Stimulated activated naive CD4-positive, alpha-beta T cell treated with Interleukin-2 at 50 U/mL for 16 hours (primary cell): Measurements from ENCODE around the gene TMEM54.
"Not testable (repeated sequence)": the region's sequence is repeated elsewhere in the genome, so short reads cannot be mapped to it uniquely, and the experiment has no call there.

Experiments
- DNase-seq: peaks from one replicate; lab custom pipeline; 2025; lab: John Stamatoyannopoulos, UW

Gene TMEM54

DNA sequence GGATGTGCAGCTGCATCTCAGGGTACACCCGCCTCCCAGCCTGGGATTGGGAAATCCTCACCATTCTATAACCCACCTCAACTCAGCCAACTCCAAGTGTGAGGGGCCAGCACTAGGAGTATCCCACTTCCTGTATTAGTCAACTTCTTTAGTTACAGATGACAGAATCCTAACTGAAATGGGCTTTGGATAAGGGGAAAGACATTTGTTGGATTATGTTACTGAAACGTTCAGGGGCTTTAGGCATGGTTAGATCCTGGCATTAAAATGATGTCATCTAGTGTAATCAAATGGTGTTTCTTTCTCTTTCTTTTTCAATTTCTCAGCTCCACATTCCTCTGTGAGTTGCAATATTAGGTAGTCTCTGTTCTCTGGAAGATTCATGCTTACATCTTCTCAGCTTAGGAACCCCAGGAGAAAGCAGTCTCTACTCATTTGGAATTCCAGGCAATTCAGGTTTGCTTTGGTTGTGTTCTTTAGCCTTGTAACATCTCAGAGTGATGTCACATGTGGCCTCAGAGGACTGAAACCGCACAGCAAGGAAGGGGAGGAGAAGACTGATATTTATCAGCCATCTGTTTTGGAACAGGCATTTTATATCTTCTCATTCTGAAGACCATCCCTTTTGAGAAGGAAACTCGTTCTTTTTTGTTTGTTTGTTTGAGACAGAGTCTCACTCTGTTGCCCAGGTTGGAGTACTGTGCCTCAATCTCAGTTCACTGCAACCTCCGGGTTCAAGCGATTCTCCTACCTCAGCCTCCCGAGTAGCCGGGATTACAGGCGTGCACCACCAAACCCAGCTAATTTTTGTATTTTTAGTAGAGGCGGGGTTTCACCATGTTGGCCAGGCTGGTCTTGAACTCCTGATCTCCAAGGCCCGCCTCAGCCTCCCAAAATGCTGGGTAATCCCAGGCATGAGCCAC lies 18.9 kb upstream of the TMEM54 start:
- no peak for DNase-seq

DNA sequence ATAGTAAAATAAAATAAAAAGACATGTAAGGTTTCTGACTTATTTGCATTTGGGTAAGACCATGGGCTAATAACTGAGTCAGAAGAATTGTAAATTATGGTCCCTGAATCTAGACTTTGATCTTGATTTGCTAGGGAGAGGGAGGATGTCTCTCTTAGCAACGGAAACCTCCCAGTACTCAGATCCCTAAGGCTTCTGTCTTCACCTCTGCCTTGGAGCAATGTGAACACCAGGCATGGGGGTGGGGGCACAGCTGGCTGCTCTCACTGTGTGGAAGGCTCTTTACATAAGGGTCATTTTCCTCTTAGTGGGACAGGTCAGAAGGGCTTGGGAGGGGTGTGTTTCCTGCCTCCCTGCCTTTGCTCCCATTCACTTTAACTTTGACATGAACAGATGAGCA lies 17.0 kb upstream of the TMEM54 start:
- no peak for DNase-seq

DNA sequence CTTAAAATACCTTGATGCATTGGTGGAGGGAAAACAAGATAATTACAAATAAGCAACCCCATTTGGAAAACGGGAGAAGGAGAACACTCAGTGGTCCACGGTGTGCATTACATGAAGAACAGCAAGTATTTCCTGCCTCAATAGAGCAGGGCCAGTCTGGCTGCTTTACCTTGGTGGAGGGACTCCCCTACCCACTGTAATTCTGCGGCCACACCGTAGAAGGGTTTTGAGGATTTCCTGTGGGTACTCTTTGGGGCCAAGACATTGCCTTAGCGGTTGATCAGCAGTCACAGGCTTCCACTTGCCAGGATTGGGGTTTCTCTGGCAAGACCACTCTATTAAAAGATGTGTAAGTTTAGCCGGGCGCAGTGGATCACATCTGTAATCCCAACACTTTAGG lies 16.3 kb upstream of the TMEM54 start:
- DNase-seq, result no peak

DNA sequence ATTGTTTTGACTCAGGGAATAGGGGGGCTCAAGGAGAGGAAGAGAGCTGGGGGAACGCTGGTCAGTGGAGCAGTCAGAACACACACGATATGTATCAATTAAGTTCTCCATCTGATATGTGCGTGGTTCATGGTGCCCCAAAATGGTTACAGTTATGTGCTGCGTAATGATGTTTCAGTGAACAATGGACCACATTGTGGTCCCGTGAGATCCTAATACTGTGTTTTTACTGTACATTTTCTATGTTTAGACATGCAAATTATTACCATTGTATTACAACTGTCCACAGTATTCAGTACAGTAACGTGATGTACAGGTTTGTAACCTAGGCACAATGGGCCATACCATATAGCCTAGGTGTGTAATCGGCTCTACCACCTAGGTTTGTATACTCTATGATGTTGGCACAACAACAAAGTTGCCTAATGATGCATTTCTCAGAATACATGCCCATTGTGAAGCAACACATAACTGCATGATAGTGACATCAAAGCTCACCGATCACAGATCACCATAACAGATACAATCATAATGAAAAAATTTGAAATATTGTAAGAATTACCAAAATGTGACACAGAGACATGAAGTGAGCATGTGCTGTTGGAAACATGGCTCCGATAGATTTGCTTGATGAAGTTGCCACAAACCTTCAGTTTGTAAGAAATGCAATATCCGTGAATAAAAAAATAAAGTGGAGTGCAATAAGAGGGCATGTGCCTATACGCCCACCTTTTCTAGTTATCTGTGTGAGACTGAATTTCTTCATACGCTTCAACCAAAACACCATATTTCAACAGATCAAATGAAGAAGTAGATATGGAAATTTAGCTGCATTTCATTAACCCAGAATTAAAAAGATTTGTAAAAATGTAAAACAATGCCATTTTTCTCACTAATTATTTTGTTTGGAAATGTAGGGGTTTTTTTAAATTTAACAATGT lies 14.8 kb upstream of the TMEM54 start:
- DNase-seq, result no peak

DNA sequence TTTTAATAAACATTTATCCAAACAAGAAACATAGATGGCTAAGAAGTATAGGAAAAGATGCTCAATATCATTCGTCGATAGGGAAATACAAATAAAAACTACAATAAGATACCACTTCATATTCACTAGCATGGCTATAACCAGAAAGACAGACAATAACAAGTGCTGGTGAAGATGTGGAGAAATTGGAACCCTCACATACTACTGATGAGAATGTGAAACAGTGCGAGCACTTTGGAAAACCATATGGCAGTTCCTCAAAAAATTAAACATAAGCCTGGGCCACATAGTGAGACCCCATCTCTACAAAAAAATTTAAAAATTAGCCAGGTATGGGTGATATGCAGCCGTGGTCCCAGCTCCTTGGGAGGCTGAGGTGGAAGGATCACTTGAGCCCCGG lies 9.1 kb upstream of the TMEM54 start:
- DNase-seq, result no peak

DNA sequence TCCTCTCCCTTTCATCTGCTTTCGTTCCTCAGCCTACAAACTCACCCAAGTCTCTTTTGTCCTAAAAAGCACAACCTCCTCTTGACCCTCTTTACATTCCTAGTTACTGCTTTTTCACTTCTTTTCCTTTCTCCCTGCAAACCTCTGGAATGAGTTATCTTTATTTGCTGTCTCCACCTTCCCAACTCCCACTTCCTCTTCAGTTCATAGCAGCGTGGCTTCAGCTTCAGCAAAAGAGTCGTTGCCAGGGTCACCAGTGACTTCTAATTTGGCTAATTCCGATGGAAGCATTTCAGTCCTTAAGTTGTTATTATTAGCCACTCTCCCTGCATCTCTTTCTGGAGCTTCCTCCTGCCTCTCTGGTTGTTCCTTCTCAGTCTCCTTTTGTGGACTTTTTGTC lies 6.2 kb upstream of the TMEM54 start:
- DNase-seq, result no peak

DNA sequence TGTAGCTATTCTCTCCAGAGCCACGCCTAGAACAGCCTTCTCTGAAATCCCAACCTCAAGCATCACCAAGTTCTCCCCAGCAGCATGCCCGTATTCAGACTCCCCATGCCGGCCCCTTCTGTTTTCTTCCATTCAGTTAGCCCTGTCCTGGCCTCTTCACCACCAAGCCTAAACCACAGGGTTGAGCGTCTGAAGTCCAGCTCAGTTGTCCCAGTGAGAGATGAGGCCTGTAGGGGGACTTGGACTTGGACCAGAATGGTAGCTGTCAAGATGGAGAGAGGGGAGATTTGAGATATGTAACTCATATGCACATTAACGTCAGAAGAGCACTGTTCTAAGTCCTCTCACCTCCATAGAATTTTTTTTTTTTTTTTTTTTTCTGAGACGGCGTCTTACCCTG lies 5.5 kb upstream of the TMEM54 start:
- no peak for DNase-seq

DNA sequence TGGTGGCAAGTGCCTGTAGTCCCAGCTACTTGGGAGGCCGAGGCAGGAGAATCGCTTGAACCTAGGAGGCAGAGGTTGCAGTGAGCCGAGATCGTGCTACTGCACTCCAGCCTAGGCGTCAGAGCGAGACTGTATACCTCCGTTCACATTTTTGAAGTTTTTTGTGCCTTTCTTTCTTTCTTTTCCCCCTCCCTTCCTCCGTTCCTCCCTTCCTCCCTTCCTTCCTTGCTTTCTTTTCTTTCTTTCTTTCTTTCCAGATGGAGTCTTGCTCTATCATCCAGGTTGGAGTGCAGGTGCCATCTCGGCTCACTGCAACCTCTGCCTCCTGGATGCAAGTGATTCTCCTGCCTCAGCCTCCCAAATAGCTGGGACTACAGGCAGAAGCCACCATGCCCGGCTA lies 4.4 kb upstream of the TMEM54 start:
- not testable (repeated sequence) for DNase-seq

DNA sequence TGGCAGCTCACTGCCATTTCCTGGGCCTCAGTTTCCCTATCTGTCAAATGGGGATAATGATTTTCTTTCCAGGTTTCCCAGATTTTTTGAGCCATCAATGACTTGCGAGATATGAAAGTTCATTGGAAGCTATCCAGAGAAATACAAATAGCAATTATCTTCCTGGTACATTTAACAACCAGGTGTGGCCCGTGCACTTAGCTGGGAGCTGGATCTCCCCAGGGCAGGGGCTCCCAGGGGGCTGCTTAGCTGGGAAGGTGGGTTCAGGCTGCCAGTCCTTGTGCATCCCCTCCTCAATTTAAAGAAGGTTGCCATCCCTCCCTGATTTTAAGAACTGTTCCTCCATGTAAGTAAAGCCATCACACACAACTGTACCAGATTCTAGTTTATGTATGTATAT lies 3.6 kb upstream of the TMEM54 start:
- DNase-seq, result no peak

DNA sequence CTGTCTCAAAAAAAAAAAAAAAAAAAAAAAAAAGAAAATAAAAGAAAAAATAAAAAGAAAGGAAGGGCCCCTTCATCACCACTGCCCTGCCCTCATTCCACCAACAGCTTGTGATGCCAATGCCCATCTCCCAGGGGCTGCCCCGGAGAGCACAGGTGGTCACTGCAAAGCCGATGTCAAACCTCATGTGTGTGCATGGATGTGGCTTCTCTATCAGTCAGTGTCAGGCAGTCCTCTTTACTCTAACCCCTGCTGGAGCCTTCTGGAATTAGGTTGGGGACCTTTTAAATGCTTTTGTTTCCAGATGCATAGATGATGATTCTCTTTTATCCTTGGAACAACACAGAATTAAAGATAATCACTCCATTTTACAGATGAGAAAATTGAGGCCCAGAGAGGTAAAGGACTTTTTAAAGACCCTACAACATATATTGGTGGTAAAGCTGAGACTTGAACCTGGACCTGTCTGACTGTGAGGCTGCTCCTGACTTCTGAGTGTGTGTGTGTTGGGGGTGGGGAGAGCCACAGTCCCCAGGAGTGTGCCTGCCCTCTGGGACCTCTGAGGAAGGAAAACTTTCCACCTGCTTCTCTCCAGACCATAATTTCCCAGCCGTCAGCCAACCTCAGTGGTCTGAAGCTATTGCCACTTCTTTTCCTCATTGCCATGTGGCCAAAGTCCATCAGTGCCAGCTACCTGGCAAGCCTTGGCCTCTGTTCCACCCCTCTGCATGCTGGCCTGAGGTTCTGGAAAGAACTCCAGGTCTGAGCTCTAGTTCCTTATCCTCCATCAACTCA lies 3.0 kb upstream of the TMEM54 start:
- DNase-seq, result no peak

DNA sequence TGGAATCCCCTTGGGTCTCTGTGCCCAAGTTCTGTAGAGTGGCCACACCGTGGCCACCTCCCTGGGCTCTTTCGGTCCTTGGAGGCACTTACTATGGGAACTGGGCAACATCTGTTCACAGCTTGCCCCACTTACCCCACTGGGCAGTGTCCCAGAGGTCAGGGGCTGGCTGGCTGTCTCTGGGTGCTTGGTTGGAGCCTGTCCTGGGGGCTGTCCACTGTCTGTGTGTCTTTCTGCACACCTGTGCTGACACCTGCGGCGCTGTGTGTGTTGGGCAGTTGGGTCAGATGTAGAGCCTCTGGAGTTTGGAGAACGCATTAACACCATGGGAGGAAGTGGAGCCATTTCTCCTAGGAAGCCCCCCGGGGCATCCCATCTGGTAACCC lies 1.3 kb upstream of the TMEM54 start:
- DNase-seq, result no peak

DNA sequence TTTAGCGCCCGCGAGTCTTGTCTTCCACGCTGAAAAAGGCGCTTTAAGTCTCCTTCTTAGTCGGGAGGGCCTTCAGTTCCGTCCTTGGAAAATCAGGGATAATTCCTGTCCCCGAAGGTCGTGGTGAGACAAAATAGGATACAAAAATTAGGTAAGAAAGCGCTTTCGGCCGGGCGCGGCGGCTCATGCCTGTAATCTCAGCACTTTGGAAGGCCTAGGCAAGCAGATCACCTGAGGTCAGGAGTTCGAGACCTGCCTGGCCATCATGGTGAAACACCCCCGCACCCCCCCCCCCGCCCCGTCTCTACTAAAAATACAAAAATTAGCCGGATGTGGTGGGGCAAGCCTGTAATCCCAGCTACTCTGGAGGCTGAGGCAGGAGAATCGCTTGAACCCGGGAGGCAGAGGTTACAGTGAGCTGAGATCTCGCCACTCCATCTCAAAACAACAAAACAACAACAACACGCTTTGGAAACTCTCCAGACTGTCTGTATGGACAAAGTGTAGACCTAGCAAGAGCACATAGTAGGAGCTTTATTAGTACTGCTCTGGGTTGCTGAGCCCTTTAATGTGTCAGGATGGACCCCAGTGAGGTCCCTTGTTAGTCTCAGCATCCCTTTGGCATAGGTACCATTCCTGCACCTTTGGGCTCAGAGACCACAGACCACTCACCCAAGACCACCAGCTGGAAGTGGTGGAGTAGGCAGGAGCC lies 790 bp upstream of the TMEM54 start:
- no peak for DNase-seq

DNA sequence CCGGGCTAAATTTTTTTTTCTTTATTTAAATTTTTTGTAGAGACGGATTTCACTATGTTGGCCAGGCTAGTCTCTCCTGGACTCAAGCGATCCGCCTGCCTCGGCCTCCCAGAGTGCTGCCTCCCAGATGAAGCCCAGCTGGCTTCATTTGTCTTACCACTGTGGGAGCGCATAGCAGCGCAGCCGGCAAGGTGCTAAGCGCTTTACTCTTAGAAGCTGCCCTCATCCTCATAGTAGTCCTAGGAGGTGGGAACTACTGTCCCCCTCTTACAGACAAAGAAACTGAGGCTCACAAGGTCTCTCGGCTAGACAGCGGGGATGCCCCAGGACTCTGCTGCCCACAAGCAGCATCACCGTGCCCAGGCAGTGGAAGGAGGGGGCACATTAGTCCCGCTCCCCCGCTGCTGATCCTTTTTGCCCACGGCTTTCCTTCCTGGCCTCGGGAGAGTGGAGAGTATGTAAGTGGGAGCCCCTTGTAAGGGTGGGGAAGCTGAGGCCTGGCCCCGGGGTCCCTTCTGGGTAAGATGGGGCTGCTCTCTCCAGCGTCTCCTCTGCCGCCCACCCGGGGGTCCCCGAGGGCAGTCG lies 726 bp downstream of the TMEM54 start:
- no peak for DNase-seq

DNA sequence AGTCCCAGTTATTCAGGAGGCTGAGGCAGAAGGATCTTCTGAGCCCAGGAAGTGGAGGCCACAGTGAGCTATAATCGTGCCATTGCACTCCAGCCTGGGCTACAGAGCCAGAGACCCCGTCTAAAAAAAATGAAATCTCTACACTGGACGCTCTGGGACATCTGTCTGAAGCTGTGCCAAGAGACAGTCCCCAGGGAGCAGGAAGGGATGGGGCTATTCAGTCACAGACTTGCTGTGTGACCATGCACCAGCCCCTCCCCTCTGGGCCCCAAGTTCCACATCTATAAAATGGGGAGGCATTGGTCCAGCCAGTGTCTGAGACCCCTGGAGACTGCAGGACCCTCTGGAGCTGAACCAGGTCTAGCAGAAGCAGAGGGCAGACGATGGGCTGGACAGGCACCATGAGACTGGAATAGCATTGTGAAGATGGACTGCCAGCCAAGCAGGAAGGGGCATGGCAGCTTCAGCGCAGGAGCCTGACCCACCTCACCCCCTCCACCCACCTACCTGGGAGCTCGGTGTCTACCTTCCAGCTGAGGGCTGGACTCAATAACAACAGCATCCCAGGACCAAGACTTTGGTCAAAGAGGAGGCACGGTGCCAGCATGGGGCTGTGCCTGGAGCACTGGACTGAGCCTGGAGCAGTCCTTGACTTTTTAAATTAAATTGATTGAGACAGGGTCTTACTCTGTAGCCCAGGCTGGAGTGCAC lies 1.4 kb downstream of the TMEM54 start:
- no peak for DNase-seq

DNA sequence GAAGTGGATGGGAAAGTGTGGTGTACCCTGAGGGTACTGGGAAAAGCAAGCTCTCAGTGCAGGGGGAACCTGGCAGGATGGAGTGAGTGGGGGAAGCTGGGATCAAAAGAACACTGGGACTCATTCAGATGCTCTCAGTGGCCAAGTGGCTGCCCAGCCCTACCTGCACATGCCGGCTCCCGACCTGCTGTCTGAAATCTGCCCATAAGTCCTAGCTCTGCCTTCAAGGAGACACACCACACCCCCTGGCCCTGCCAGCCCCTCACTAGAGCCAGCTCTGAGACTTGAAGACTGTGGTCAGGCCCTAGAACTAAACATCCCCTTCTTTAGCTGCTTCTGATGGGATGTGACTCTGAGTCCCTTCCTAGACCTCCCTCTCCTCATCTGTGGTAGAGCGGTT lies 2.2 kb downstream of the TMEM54 start:
- no peak for DNase-seq

DNA sequence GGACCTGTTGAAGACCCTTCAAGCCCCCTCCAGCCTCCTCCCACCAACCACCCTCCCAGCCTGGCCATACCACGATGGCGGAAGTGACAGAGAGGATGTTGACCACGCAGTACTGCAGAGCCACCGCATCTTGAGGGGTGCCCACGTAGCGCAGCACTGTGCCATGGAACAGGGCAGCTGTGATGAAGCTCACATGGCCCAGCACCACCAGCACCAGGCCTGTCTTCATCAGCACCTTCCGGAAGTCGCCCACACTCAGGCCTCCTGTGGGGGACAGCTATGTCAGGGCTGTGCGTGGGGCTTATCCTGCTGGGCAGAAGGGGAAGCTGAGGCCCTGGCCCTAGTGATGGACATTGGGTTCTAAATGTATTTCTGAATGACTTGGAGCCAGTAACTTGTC lies 3.1 kb downstream of the TMEM54 start:
- no peak for DNase-seq

DNA sequence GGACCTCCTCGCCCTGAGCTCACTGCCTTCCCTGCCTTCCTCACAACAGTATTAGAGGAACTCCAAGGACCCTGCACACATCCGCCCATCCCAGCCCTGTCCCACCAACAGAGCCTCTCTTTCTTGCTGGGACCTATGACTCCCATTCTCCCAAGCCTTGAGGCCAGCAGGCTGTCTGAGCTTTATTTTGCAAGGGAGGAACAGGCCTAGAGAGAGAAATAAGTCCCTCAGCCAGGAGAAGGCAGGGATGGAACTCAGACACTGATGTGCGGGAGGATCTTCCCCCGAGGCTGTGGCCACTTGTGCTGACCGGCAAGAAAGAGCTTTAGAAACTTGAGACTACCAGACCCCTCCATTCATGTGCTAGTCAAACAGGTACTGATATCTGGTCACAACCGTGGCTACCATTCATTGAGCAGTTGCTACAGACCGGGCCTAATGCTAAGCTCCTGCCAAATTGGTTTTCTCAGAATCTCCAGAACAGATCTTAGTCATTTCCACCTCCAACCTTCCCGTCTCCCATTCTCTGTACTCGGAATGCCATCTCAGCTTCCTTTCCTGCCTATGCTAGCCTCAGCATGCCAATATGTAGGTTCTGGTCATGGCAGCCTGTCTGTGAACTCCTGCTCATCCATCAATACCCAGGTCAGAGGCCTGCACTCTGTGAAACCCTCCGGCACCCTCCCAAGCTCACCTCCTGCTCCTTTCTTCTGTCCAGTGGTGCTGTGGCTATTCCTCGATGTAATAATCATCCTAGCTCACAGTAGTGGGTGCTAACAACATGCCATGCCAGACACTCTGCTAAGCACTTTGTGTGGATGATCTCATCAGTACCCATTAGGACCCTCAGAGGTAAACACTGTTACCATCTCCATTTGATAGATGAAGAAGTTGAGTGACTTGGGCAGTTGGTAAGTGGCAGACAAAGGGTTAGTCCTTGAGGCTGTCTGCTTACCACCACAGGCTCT lies 3.8 kb downstream of the TMEM54 start:
- DNase-seq, result no peak

DNA sequence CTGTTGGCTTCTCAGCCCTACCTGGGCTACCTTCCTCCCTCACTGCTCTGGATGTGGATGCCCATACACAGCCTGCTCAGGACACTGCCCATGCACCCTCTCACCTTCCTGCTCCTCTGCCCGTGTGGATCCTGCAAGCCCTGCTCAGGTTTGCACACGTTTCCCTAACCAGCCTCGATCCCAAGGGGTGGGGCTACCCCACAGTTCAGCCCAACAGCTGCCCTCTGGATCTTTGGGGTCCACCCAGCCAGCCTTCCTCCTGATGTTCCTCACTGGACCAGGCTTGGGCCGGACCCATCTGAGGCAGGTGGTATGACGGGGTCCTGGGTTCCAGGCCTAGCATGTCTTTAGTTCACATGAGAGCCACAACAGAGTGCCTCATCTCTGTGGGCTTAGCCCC lies 4.7 kb downstream of the TMEM54 start:
- no peak for DNase-seq
